OCI-LY7 (cell line): ENCODE data around the gene XAB2.

Experiments
- EZH2phosphoT487 ChIP-seq: fragments of 200-600 bp; sonication (generic); IDR thresholded peaks from 2 replicates; pipeline ENCODE4 v1.6.1; 2018; ENCODE audit warnings: low read depth, borderline replicate concordance, mild to moderate bottlenecking, mixed run types, antibody characterized with exemption, low read length, moderate library complexity, mixed read lengths
- TF ChIP-seq, protein P1 (sequence below): fragments of 200-600 bp; sonication (generic); conservative IDR thresholded peaks from 2 replicates; pipeline ENCODE4 v1.5.1; 2014; ENCODE audit warnings: mild to moderate bottlenecking, antibody characterized with exemption, low read length, moderate library complexity, mixed read lengths

GRCh38 chr19:7625763-7626372 lies 3.5 kb downstream of the XAB2 start:
- TF ChIP-seq, protein P1, sequence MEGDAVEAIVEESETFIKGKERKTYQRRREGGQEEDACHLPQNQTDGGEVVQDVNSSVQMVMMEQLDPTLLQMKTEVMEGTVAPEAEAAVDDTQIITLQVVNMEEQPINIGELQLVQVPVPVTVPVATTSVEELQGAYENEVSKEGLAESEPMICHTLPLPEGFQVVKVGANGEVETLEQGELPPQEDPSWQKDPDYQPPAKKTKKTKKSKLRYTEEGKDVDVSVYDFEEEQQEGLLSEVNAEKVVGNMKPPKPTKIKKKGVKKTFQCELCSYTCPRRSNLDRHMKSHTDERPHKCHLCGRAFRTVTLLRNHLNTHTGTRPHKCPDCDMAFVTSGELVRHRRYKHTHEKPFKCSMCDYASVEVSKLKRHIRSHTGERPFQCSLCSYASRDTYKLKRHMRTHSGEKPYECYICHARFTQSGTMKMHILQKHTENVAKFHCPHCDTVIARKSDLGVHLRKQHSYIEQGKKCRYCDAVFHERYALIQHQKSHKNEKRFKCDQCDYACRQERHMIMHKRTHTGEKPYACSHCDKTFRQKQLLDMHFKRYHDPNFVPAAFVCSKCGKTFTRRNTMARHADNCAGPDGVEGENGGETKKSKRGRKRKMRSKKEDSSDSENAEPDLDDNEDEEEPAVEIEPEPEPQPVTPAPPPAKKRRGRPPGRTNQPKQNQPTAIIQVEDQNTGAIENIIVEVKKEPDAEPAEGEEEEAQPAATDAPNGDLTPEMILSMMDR: no peak
- TF ChIP-seq EZH2phosphoT487: no peak
